Measurements from ENCODE around the gene SFRP2.

The SFRP2 gene

GRCh38 chr4:153741541-153741940, 47.3 kb downstream of the SFRP2 start (continued):
- TF ChIP-seq ZBTB11 (tag by site-specific recombination; conservative IDR thresholded peaks at IDR 0.05; ENCODE audit: low read depth): no peak
- TF ChIP-seq YY2 (tag by site-specific recombination; IDR thresholded peaks at IDR 0.05): no peak
- TF ChIP-seq ZNF202 (tag by site-specific recombination; IDR thresholded peaks at IDR 0.05; ENCODE audit: borderline replicate concordance): no peak
- no peak for TF ChIP-seq ZNF510 (tag by site-specific recombination; IDR thresholded peaks at IDR 0.05; ENCODE audit: insufficient replicate concordance)
- no peak for TF ChIP-seq INSM2 (tag by site-specific recombination; IDR thresholded peaks at IDR 0.05)
- no peak for TF ChIP-seq ZNF624 (tag by site-specific recombination; IDR thresholded peaks at IDR 0.05)
- no peak for TF ChIP-seq ZNF544 (tag by site-specific recombination; IDR thresholded peaks at IDR 0.05)
- no peak for TF ChIP-seq ZNF768 (tag by site-specific recombination; IDR thresholded peaks at IDR 0.05)
- no peak for TF ChIP-seq OVOL3 (tag by site-specific recombination; IDR thresholded peaks at IDR 0.05)
- no peak for TF ChIP-seq RBAK (tag by site-specific recombination; IDR thresholded peaks at IDR 0.05)
- no peak for TF ChIP-seq SP2 (tag by site-specific recombination; IDR thresholded peaks at IDR 0.05)
- no peak for TF ChIP-seq ZBTB20 (tag by site-specific recombination; IDR thresholded peaks at IDR 0.05)
- TF ChIP-seq KLF1 (tag by site-specific recombination; IDR thresholded peaks at IDR 0.05): no peak
- no peak for TF ChIP-seq ZNF221 (tag by site-specific recombination; IDR thresholded peaks at IDR 0.05; ENCODE audit: borderline replicate concordance)
- TF ChIP-seq PBX3 (CRISPR knock-in tag; IDR thresholded peaks at IDR 0.05): no peak
- no peak for TF ChIP-seq ZNF157 (tag by site-specific recombination; IDR thresholded peaks at IDR 0.05)
- no peak for TF ChIP-seq ZNF701 (tag by site-specific recombination; IDR thresholded peaks at IDR 0.05)
- TF ChIP-seq OSR2 (tag by site-specific recombination; IDR thresholded peaks at IDR 0.05): no peak

- Histone ChIP-seq H3K4me1 (ENCODE audit: control insufficient read depth, insufficient read depth, low read length) (no peaks in the 10 kb centered on the region), H3K4me3 (ENCODE audit: low read depth, low read length) (no peak overlapping the region), H3K36me3 (ENCODE audit: control insufficient read depth in 2 of 2, insufficient read depth in 1 of 2, low read length in 2 of 2) (no peaks in the 10 kb centered on the region), H3K27ac (ENCODE audit: extremely low read depth, low read depth, low read length) (no peak overlapping the region), H3K9me3 (ENCODE audit: control insufficient read depth, insufficient read depth, low read depth, low read length) (no peaks in the 10 kb centered on the region)
- CTCF ChIA-PET: interaction anchor here (0.6 kb wide), 1 partner anchor 14 kb away, joined by 3 read pairs; no protein-coding TSS in a partner anchor
- POLR2A ChIA-PET: no interaction called here
- TF ChIP-seq SCRT2 (tag by site-specific recombination; IDR thresholded peaks at IDR 0.05) (no peak), ZNF843 (tag by site-specific recombination; IDR thresholded peaks at IDR 0.05) (no peak), ZNF280D (tag by site-specific recombination; IDR thresholded peaks at IDR 0.05) (no peak), ZNF26 (tag by site-specific recombination; IDR thresholded peaks at IDR 0.05) (no peak), ZNF830 (tag by site-specific recombination; IDR thresholded peaks at IDR 0.05; ENCODE audit: low read depth) (no peak), ZNF184 (tag by site-specific recombination; IDR thresholded peaks at IDR 0.05) (no peak), ZNF248 (tag by site-specific recombination; IDR thresholded peaks at IDR 0.05) (no peak), ZNF449 (tag by site-specific recombination; IDR thresholded peaks at IDR 0.05) (no peak)
Measured at GRCh38 chr4:153735906-153736461, 52.9 kb downstream of the SFRP2 start.
